Activated CD4-positive, alpha-beta T cell treated with anti-CD3 and anti-CD28 coated beads, Interleukin-10, Interleukin-2, amounts not matched to agents 100 ng/mL and 50 ng/mL, durations not matched to agents 16 hours and 8 hours (primary cell): ENCODE measurements around the gene TRPM7.
"Not testable (repeated sequence)": the region's sequence is repeated elsewhere in the genome, so short reads cannot be mapped to it uniquely, and the experiment has no call there.

Experiments
- DNase-seq: peaks from one replicate; pipeline ENCODE4 v3.0.0-alpha.2; 2020

The TRPM7 gene, protein sequence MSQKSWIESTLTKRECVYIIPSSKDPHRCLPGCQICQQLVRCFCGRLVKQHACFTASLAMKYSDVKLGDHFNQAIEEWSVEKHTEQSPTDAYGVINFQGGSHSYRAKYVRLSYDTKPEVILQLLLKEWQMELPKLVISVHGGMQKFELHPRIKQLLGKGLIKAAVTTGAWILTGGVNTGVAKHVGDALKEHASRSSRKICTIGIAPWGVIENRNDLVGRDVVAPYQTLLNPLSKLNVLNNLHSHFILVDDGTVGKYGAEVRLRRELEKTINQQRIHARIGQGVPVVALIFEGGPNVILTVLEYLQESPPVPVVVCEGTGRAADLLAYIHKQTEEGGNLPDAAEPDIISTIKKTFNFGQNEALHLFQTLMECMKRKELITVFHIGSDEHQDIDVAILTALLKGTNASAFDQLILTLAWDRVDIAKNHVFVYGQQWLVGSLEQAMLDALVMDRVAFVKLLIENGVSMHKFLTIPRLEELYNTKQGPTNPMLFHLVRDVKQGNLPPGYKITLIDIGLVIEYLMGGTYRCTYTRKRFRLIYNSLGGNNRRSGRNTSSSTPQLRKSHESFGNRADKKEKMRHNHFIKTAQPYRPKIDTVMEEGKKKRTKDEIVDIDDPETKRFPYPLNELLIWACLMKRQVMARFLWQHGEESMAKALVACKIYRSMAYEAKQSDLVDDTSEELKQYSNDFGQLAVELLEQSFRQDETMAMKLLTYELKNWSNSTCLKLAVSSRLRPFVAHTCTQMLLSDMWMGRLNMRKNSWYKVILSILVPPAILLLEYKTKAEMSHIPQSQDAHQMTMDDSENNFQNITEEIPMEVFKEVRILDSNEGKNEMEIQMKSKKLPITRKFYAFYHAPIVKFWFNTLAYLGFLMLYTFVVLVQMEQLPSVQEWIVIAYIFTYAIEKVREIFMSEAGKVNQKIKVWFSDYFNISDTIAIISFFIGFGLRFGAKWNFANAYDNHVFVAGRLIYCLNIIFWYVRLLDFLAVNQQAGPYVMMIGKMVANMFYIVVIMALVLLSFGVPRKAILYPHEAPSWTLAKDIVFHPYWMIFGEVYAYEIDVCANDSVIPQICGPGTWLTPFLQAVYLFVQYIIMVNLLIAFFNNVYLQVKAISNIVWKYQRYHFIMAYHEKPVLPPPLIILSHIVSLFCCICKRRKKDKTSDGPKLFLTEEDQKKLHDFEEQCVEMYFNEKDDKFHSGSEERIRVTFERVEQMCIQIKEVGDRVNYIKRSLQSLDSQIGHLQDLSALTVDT (N-terminal part only)

GRCh38 chr15:50686469-50687301, at the start of gene TRPM7:
Gene TRPM7, minus strand, starts transcription at chr15:50686797. Its CDS starts 264 bp downstream, at chr15:50686533.
- peak; percentile 93 for DNase-seq

DNA sequence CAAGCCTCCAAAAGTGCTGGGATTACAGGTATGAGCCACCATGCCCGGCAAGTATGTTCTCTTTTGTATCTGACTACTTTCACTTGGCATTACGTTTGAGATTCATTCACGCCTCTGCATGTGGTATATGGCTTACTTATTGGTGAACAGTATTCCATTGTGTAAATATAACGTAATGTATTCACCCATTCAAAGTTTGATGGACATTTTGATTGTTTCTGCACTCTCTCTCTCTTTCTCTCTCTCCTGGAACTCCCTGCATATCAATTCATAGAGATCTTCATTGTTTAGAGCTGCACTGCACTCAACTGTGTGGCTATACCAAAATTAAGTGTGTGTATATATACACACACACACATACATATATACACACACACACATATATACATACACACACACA, 48.6 kb upstream of the TRPM7 start:
- no peak for DNase-seq

DNA sequence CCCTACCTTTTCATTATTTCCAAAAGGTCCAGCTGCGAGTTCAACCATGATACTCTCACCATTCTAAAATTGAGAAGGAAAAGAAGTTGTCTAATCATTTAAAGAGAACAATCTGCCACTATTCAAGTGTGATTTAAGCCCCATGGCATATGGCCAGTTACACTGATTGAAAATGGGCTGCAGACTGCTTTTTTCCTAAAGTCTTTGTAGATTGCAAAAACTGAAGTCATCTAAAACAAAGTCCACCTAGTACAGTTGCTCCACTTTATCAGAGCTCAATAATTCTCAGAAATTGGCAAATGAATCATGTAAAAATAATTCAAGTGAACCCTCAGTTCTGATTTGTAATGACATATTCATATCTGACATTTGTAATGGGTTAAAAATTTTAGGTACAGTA, 39.7 kb upstream of the TRPM7 start:
- no peak for DNase-seq

DNA sequence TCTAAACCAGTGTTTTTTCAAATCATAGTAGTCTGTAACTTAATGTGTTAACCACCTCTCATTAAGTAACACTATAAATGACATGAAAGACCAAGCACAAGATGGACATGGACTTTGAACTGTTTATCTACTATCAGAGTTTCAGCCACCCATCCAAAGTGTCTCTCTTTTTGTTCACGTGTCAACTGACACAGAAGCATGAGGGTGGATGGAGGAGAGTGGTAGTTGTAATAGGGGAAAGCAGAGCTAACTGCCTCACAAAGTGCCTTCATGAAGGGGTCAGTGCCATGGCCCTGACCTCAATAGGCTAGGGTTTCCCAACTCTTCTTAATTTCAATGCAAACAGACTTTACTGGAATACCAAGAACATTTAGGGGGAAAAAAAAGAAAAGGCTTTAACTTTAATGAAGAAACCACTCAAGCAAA, 32.1 kb upstream of the TRPM7 start:
- no peak for DNase-seq

GRCh38 chr15:50712018-50712417, 25.4 kb upstream of the TRPM7 start:
- no peak for DNase-seq

DNA sequence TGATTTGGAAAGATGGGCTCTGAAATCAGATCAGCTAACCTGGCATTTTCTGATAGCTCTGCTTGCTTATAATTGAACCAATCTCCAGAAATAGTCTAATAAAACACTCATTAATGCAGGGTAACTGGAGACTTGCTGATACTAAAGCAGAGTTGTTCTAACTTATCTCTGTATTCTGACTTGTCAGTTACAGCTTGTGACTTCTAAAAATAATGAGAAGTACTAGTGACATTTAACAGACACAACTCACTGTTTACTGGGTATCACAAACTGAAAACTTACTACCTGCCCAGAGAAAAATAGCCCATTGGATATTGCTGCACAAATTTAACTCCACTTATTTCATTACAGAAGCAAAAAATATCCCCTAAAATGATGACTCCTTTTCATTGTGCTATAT, 24.0 kb upstream of the TRPM7 start:
- no peak for DNase-seq

GRCh38 chr15:50707878-50708427, 21.4 kb upstream of the TRPM7 start:
- DNase-seq, result no peak

DNA sequence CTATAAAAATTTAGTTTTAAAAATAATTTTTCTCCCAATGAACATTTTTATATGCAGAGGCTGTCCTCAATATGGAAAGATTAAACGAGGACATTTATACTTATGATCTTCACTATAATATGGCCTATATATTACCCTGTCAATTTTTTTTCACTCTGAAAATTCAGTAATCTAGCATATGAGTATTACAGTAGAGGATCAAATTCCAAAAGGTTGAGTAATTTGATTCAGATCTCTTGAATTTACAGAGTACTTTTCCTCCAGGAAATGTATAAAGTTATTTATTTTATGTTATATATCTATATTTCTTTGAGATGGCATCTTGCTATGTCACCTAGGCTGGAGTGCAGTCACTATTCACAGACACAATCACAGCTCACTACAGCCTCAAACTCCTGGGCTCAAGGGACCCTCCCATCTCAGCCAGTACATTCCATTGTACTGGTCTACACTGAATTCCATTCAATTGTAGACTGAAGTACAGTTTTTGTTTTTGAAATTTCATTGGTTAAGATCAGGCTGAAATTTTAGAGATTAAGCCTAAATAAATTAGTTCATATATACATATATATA, 16.3 kb upstream of the TRPM7 start:
- DNase-seq, result no peak

GRCh38 chr15:50698101-50698500, 11.5 kb upstream of the TRPM7 start:
- no peak for DNase-seq

- DNase-seq, result no peak
Measured at GRCh38 chr15:50697109-50697797, 10.7 kb upstream of the TRPM7 start.

GRCh38 chr15:50694634-50695165, 8.1 kb upstream of the TRPM7 start:
- DNase-seq, result not testable (repeated sequence)

- DNase-seq, result no peak
Measured at GRCh38 chr15:50687302-50687902, 805 bp upstream of the TRPM7 start.

DNA sequence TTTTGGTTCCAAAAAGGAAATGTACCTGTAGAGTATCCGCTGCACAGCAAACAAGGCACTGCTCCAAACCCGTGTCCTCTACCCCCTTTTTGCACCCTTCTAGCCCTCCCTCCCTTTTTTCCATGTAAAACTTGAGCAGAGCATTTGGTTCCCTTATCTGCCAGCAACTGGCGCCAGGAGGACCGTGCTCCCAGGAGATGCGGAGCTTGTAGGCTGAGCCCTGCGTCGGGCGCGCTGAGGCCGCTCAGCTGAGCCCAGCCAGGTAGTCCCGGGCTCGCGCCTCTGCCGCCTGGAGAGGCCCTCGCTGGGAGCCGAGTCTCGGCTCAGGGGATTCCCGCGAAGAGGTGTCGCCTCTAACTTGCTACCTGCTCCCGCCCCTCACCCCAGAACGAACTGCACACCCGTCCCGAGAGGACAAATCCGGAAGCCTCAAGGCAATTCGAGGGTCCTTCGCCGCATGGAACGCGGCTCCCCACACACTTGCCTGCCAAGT, 575 bp downstream of the TRPM7 start:
- peak; percentile 82 for DNase-seq

GRCh38 chr15:50685191-50685975, 1.2 kb downstream of the TRPM7 start:
- no peak for DNase-seq

GRCh38 chr15:50681467-50681866, 5.1 kb downstream of the TRPM7 start:
- no peak for DNase-seq

- DNase-seq, result no peak
Measured at GRCh38 chr15:50676799-50677483, 9.7 kb downstream of the TRPM7 start.

DNA sequence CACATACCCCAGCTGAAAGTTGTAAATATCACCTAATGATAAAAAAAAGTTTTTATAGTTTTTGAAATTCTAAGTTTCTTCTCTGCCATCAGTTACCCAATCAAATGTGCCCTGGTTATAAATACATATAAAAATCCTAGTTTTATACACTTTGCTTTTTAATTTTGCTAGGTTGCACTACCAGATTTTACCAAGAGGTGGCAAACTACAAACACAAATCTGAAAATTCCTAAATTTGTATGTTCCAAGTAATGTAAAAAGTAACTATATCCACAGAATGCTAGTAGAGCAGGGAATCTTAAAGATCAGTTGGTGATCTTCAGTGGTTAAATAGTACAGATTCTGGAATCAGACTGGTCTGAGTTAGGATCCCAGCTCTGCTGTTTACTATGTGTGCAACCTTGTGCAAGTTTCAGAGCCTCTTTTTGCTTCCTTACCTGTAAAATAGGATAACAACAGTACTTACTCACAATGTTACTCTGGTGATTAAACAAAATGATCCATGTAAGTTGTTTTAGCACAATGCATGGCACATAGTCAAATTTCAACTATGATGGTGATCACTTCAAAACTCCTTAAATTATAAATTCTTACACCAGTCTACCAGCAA, 11.0 kb downstream of the TRPM7 start:
- no peak for DNase-seq

- no peak for DNase-seq
Measured at GRCh38 chr15:50670115-50670514, 16.5 kb downstream of the TRPM7 start.
